ENCODE results near the gene IL11.

Gene IL11

GRCh38 chr19:55373306-55373992, 3.2 kb upstream of the IL11 start:
- no peak for TF ChIP-seq CTCF (IDR thresholded peaks at IDR 0.05)
- Histone ChIP-seq H3K9me3 (no peaks in the 10 kb centered on the region), H3K36me3 (no peaks in the 10 kb centered on the region), H3K4me1 (ENCODE audit: control insufficient read depth in 1 of 2, insufficient read depth in 1 of 2, low read depth in 1 of 2, low read length in 1 of 2) (no peaks in the 10 kb centered on the region), H3K27ac (no peak overlapping the region), H3K4me3 (ENCODE audit: low read depth in 1 of 2, low read length in 1 of 2) (no peak overlapping the region), H3K27me3 (peaks cover 100% of the 10 kb centered on the region)

- no peak overlapping the region for H3K27ac ChIP-seq
- peaks cover 100% of the 10 kb centered on the region for H3K27me3 ChIP-seq
- no peaks in the 10 kb centered on the region for H3K4me1 ChIP-seq (ENCODE audit: control insufficient read depth in 1 of 2, insufficient read depth in 1 of 2, low read depth in 1 of 2, low read length in 1 of 2)
- H3K4me3 ChIP-seq (ENCODE audit: low read depth in 1 of 2, low read length in 1 of 2): no peak overlapping the region
- no peaks in the 10 kb centered on the region for H3K36me3 ChIP-seq
- H3K9me3 ChIP-seq: no peaks in the 10 kb centered on the region
- TF ChIP-seq CTCF (IDR thresholded peaks at IDR 0.05): no peak
Observed at GRCh38 chr19:55372316-55373081, 2.2 kb upstream of the IL11 start.

- Histone ChIP-seq H3K4me3 (ENCODE audit: low read depth in 1 of 2, low read length in 1 of 2) (no peak overlapping the region), H3K4me1 (ENCODE audit: control insufficient read depth in 1 of 2, insufficient read depth in 1 of 2, low read depth in 1 of 2, low read length in 1 of 2) (no peaks in the 10 kb centered on the region), H3K27ac (no peak overlapping the region), H3K27me3 (peaks cover 91% of the 10 kb centered on the region), H3K9me3 (no peaks in the 10 kb centered on the region), H3K36me3 (no peaks in the 10 kb centered on the region)
- no peak for TF ChIP-seq CTCF (IDR thresholded peaks at IDR 0.05)
Observed at GRCh38 chr19:55369653-55370304, 484 bp downstream of the IL11 start.

GRCh38 chr19:55368701-55369563, 1.3 kb downstream of the IL11 start:
- no peaks in the 10 kb centered on the region for H3K36me3 ChIP-seq
- no peaks in the 10 kb centered on the region for H3K9me3 ChIP-seq
- no peaks in the 10 kb centered on the region for H3K4me1 ChIP-seq (ENCODE audit: control insufficient read depth in 1 of 2, insufficient read depth in 1 of 2, low read depth in 1 of 2, low read length in 1 of 2)
- no peak overlapping the region for H3K27ac ChIP-seq
- H3K27me3 ChIP-seq: peaks cover 91% of the 10 kb centered on the region
- no peak overlapping the region for H3K4me3 ChIP-seq (ENCODE audit: low read depth in 1 of 2, low read length in 1 of 2)
- TF ChIP-seq CTCF (IDR thresholded peaks at IDR 0.05): no peak

GRCh38 chr19:55368106-55368505, 2.2 kb downstream of the IL11 start:
- no peaks in the 10 kb centered on the region for H3K4me1 ChIP-seq (ENCODE audit: control insufficient read depth in 1 of 2, insufficient read depth in 1 of 2, low read depth in 1 of 2, low read length in 1 of 2)
- H3K9me3 ChIP-seq: no peaks in the 10 kb centered on the region
- H3K36me3 ChIP-seq: no peaks in the 10 kb centered on the region
- TF ChIP-seq CTCF (IDR thresholded peaks at IDR 0.05): no peak
- no peak overlapping the region for H3K4me3 ChIP-seq (ENCODE audit: low read depth in 1 of 2, low read length in 1 of 2)
- H3K27me3 ChIP-seq: peaks cover 83% of the 10 kb centered on the region
- H3K27ac ChIP-seq: no peak overlapping the region

Data from neutrophil (primary cell).